Astrocyte (in vitro differentiated cells and primary cell): Measurements from ENCODE around the gene ETFB. TPM values are rescaled to one million over a fixed set of nuclear protein-coding genes. Genes with fewer than 3 reads are reported as not detected.

Source experiments
- DNase-seq: peaks from one replicate; pipeline ENCODE4 v3.0.0-alpha.2; 2010; ENCODE audit warnings: low read depth
- FAIRE-seq: peaks from 2 replicates; lab custom pipeline; 2011; peaks lifted over from hg19 to GRCh38; lab: Jason Lieb, UNC
- H2AFZ ChIP-seq: 2 replicates; pipeline ENCODE4 v1.6.0; 2012; ENCODE audit warnings: low read depth, low read length, inconsistent platforms
- H3K27ac ChIP-seq: 2 replicates; pipeline ENCODE4 v1.5.1; 2011; ENCODE audit warnings: low read depth, low read length, inconsistent platforms
- H3K27me3 ChIP-seq: 2 replicates; pipeline ENCODE4 v1.6.0; 2011; ENCODE audit warnings: low read length, inconsistent platforms; ENCODE audit not compliant: insufficient read depth
- H3K36me3 ChIP-seq: 2 replicates; pipeline ENCODE4 v1.5.1; 2011; ENCODE audit warnings: low read length, inconsistent platforms; ENCODE audit not compliant: insufficient read depth
- H3K4me1 ChIP-seq: 2 replicates; pipeline ENCODE4 v1.5.1; 2011; ENCODE audit warnings: low read length, inconsistent platforms; ENCODE audit not compliant: insufficient read depth
- H3K4me2 ChIP-seq: 2 replicates; pipeline ENCODE4 v1.6.0; 2012; ENCODE audit warnings: low read length, inconsistent platforms
- H3K4me3 ChIP-seq: 2 replicates; pipeline ENCODE4 v1.5.1; 2011; ENCODE audit warnings: low read depth, mild to moderate bottlenecking, low read length, inconsistent platforms; ENCODE audit not compliant: insufficient read depth
- H3K79me2 ChIP-seq: 2 replicates; pipeline ENCODE4 v1.6.0; 2012; ENCODE audit warnings: mild to moderate bottlenecking, low read length, inconsistent platforms; ENCODE audit not compliant: insufficient read depth
- H3K9ac ChIP-seq: 2 replicates; pipeline ENCODE4 v1.6.0; 2012; ENCODE audit warnings: mild to moderate bottlenecking, low read length, inconsistent platforms
- H3K9me3 ChIP-seq: 2 replicates; pipeline ENCODE4 v1.5.1; 2012; ENCODE audit warnings: low read depth, mild to moderate bottlenecking, low read length, inconsistent platforms; ENCODE audit not compliant: insufficient read depth
- H4K20me1 ChIP-seq: 2 replicates; pipeline ENCODE4 v1.6.0; 2012; ENCODE audit warnings: low read length, inconsistent platforms; ENCODE audit not compliant: insufficient read depth
- H3K27ac Mint-ChIP-seq: one replicate; pipeline ENCODE4 v1.8.0; 2021; ENCODE audit warnings: mild to moderate bottlenecking, mixed read lengths; ENCODE audit not compliant: unreplicated experiment
- H3K27me3 Mint-ChIP-seq: one replicate; pipeline ENCODE4 v1.8.0; 2021; ENCODE audit warnings: low read depth, mixed read lengths; ENCODE audit not compliant: unreplicated experiment
- H3K36me3 Mint-ChIP-seq: one replicate; pipeline ENCODE4 v1.8.0; 2021; ENCODE audit warnings: low read depth, mixed read lengths; ENCODE audit not compliant: unreplicated experiment
- H3K4me1 Mint-ChIP-seq: one replicate; pipeline ENCODE4 v1.8.0; 2021; ENCODE audit warnings: low read depth, mixed read lengths; ENCODE audit not compliant: unreplicated experiment
- H3K4me3 Mint-ChIP-seq: one replicate; pipeline ENCODE4 v1.8.0; 2021; ENCODE audit warnings: mild to moderate bottlenecking, moderate library complexity, mixed read lengths; ENCODE audit not compliant: unreplicated experiment
- H3K9me3 Mint-ChIP-seq: one replicate; pipeline ENCODE4 v1.8.0; 2021; ENCODE audit warnings: mild to moderate bottlenecking, mixed read lengths; ENCODE audit not compliant: unreplicated experiment
- CTCF ChIP-seq: IDR thresholded peaks from 2 replicates; pipeline ENCODE4 v1.5.1; 2011; ENCODE audit warnings: low read depth, mild to moderate bottlenecking, inconsistent platforms, low read length, moderate library complexity; ENCODE audit not compliant: insufficient read depth
- EZH2 ChIP-seq: IDR thresholded peaks from 2 replicates; pipeline ENCODE4 v1.6.1; 2012; ENCODE audit warnings: mild to moderate bottlenecking, low read length, inconsistent platforms; ENCODE audit not compliant: insufficient read depth
- total RNA-seq: library from RNA; stranded (reverse); gene quantifications from 2 replicates; pipeline ENCODE4 v1.2.1, GENCODE V29; 2021

Gene ETFB
- total RNA-seq, 1 donor from 2014 or later: 64.3 TPM

- Histone ChIP-seq H3K4me1 (no peaks in the 10 kb centered on the region), H3K9ac (no peak overlapping the region), H3K27me3 (no peaks in the 10 kb centered on the region), H3K36me3 (no peaks in the 10 kb centered on the region), H2AFZ (no peak overlapping the region), H3K4me3 (no peak overlapping the region), H3K9me3 (peaks cover 2% of the 10 kb centered on the region), H4K20me1 (no peaks in the 10 kb centered on the region), H3K27ac (no peak overlapping the region), H3K4me2 (no peak overlapping the region), H3K79me2 (no peaks in the 10 kb centered on the region)
- no peak for FAIRE-seq
- no peaks in the 10 kb centered on the region for H3K4me1 Mint-ChIP-seq
- no peak overlapping the region for H3K27ac Mint-ChIP-seq
- H3K9me3 Mint-ChIP-seq: peaks cover 4% of the 10 kb centered on the region
- TF ChIP-seq EZH2 (no peak), CTCF (no peak)
- peaks cover 9% of the 10 kb centered on the region for H3K36me3 Mint-ChIP-seq
- peaks cover 37% of the 10 kb centered on the region for H3K27me3 Mint-ChIP-seq
- H3K4me3 Mint-ChIP-seq: no peak overlapping the region
- DNase-seq: no peak
Observed at GRCh38 chr19:51325161-51325976, 40.8 kb downstream of the ETFB start.

DNA sequence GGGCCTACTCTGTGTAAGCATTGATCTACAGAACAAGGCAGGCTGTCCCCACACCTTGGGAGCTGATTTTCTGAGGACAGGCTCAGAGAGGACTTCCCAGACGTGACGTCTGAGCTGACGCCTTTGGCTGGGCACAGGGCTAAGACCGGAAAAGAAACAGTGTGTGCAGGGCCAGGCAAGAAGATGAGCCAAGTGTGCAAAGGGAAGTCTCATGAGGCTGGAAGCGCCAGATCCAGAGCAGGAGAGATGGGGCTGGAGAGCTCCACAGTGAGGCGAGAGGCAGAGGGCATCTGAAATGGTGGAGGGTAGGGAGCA is 42.1 kb downstream of the ETFB start:
- H3K36me3 Mint-ChIP-seq: peaks cover 5% of the 10 kb centered on the region
- H3K27ac Mint-ChIP-seq: no peak overlapping the region
- H3K4me1 Mint-ChIP-seq: no peaks in the 10 kb centered on the region
- Histone ChIP-seq H3K4me2 (no peak overlapping the region), H3K9me3 (peaks cover 2% of the 10 kb centered on the region), H4K20me1 (no peaks in the 10 kb centered on the region), H3K27ac (no peak overlapping the region), H3K4me1 (no peaks in the 10 kb centered on the region), H2AFZ (no peak overlapping the region), H3K9ac (no peak overlapping the region), H3K36me3 (no peaks in the 10 kb centered on the region), H3K4me3 (no peak overlapping the region), H3K79me2 (no peaks in the 10 kb centered on the region), H3K27me3 (no peaks in the 10 kb centered on the region)
- H3K27me3 Mint-ChIP-seq: peaks cover 41% of the 10 kb centered on the region
- no peak for FAIRE-seq
- peaks cover 1% of the 10 kb centered on the region for H3K9me3 Mint-ChIP-seq
- H3K4me3 Mint-ChIP-seq: no peak overlapping the region
- DNase-seq: no peak
- no peak for TF ChIP-seq EZH2
- no peak for TF ChIP-seq CTCF

GRCh38 chr19:51323481-51324166 is 42.6 kb downstream of the ETFB start:
- Mint-ChIP-seq H3K9me3 (peaks cover 1% of the 10 kb centered on the region), H3K4me3 (no peak overlapping the region), H3K27ac (no peak overlapping the region), H3K36me3 (peaks cover 5% of the 10 kb centered on the region), H3K27me3 (peaks cover 43% of the 10 kb centered on the region), H3K4me1 (no peaks in the 10 kb centered on the region)
- H2AFZ ChIP-seq: no peak overlapping the region
- no peaks in the 10 kb centered on the region for H3K36me3 ChIP-seq
- DNase-seq (no peak), FAIRE-seq (no peak)
- TF ChIP-seq EZH2: no peak
- no peaks in the 10 kb centered on the region for H3K4me1 ChIP-seq
- H3K27ac ChIP-seq: no peak overlapping the region
- H4K20me1 ChIP-seq: no peaks in the 10 kb centered on the region
- H3K27me3 ChIP-seq: no peaks in the 10 kb centered on the region
- peaks cover 2% of the 10 kb centered on the region for H3K9me3 ChIP-seq
- no peak overlapping the region for H3K4me2 ChIP-seq
- no peak overlapping the region for H3K9ac ChIP-seq
- H3K79me2 ChIP-seq: no peaks in the 10 kb centered on the region
- H3K4me3 ChIP-seq: no peak overlapping the region
